Liver (tissue), 9 donors: Measurements from ENCODE around the gene ARR3. TPM values are rescaled to one million over a fixed set of nuclear protein-coding genes. Genes with fewer than 3 reads are reported as not detected.

ENCODE experiments used
- DNase-seq: peaks from one replicate; pipeline ENCODE4 v3.0.0-alpha.2; 2017; ENCODE audit warnings: low spot score
- H3K27ac ChIP-seq, 2 donors: one replicate each; pipeline ENCODE4 v1.7.0; 2013; ENCODE audit warnings: inconsistent platforms in 2 of 2, low read length in 2 of 2, control low read depth in 1 of 2, low read depth in 1 of 2, mild to moderate bottlenecking in 1 of 2
- H3K27me3 ChIP-seq, 4 donors: one replicate each; pipeline versions ENCODE4 v1.6.1 to v1.7.0; 2013; ENCODE audit warnings: low read length in 3 of 4, inconsistent platforms in 1 of 4, mild to moderate bottlenecking in 1 of 4, moderate library complexity in 1 of 4; ENCODE audit not compliant: control insufficient read depth in 4 of 4, insufficient read depth in 4 of 4
- H3K36me3 ChIP-seq, 4 donors: one replicate each; pipeline versions ENCODE4 v1.6.1 to v1.7.0; 2013; ENCODE audit warnings: low read length in 3 of 4, mild to moderate bottlenecking in 3 of 4, low read depth in 1 of 4, moderate library complexity in 1 of 4; ENCODE audit not compliant: control insufficient read depth in 4 of 4, insufficient read depth in 3 of 4
- H3K4me1 ChIP-seq, 4 donors: one replicate each; pipeline versions ENCODE4 v1.6.1 to v1.7.0; 2013; ENCODE audit warnings: low read length in 3 of 4, mild to moderate bottlenecking in 3 of 4, moderate library complexity in 1 of 4; ENCODE audit not compliant: control insufficient read depth in 4 of 4, insufficient read depth in 4 of 4
- H3K4me3 ChIP-seq, 3 donors: one replicate each; pipeline versions ENCODE4 v1.6.1 to v1.7.0; 2013; ENCODE audit warnings: low read length in 3 of 3, control low read depth in 1 of 3, low read depth in 1 of 3, mild to moderate bottlenecking in 1 of 3
- H3K9ac ChIP-seq, 2 donors: one replicate each; pipeline ENCODE4 v1.7.0; 2013; ENCODE audit warnings: low read length in 2 of 2, mild to moderate bottlenecking in 2 of 2, moderate library complexity in 2 of 2, control low read depth in 1 of 2, low read depth in 1 of 2
- H3K9me3 ChIP-seq, 4 donors: one replicate each; pipeline versions ENCODE4 v1.6.1 to v1.7.0; 2013; ENCODE audit warnings: low read length in 3 of 4; ENCODE audit not compliant: control insufficient read depth in 4 of 4
- EGR1 ChIP-seq, 2 donors: IDR thresholded peaks; 2 replicates each; pipeline ENCODE4 v1.6.1; 2016 to 2018; ENCODE audit warnings: antibody characterized with exemption in 2 of 2, low read depth in 2 of 2
- FOXA1 ChIP-seq: IDR thresholded peaks from 2 replicates; pipeline ENCODE4 v1.6.1; 2016; ENCODE audit warnings: antibody characterized with exemption
- FOXA2 ChIP-seq: IDR thresholded peaks from 2 replicates; pipeline ENCODE4 v1.6.1; 2016; ENCODE audit warnings: antibody characterized with exemption
- GABPA ChIP-seq, 2 donors: IDR thresholded peaks in 1 of 2; conservative IDR thresholded peaks in 1 of 2; 2 replicates each; pipeline ENCODE4 v1.6.1; 2016; ENCODE audit warnings: antibody characterized with exemption in 2 of 2, mild to moderate bottlenecking in 1 of 2, moderate library complexity in 1 of 2
- HNF4A ChIP-seq, 2 donors: conservative IDR thresholded peaks; 2 replicates each; pipeline ENCODE4 v1.6.1; 2016; ENCODE audit warnings: antibody characterized with exemption in 2 of 2, mild to moderate bottlenecking in 2 of 2
- HNF4G ChIP-seq: IDR thresholded peaks from 2 replicates; pipeline ENCODE4 v1.6.1; 2016; ENCODE audit warnings: antibody characterized with exemption
- JUND ChIP-seq, 2 donors: IDR thresholded peaks; 2 replicates each; pipeline ENCODE4 v1.6.1; 2016; ENCODE audit warnings: antibody characterized with exemption in 2 of 2
- NR2F2 ChIP-seq: IDR thresholded peaks from 2 replicates; pipeline ENCODE4 v1.6.1; 2016; ENCODE audit warnings: antibody characterized with exemption
- RAD21 ChIP-seq, 2 donors: IDR thresholded peaks; 2 replicates each; pipeline ENCODE4 v1.6.1; 2016; ENCODE audit warnings: antibody characterized with exemption in 2 of 2, mild to moderate bottlenecking in 2 of 2
- RXRA ChIP-seq, 2 donors: IDR thresholded peaks; 2 replicates each; pipeline ENCODE4 v1.6.1; 2017 to 2018; ENCODE audit warnings: antibody characterized with exemption in 2 of 2, mild to moderate bottlenecking in 1 of 2
- SP1 ChIP-seq: IDR thresholded peaks from 2 replicates; pipeline ENCODE4 v1.6.1; 2018; ENCODE audit warnings: antibody characterized with exemption, mild to moderate bottlenecking
- TAF1 ChIP-seq: conservative IDR thresholded peaks from 2 replicates; pipeline ENCODE4 v1.6.1; 2016; ENCODE audit warnings: antibody characterized with exemption, mild to moderate bottlenecking
- YY1 ChIP-seq: IDR thresholded peaks from 2 replicates; pipeline ENCODE4 v1.6.1; 2016; ENCODE audit warnings: antibody characterized with exemption, mild to moderate bottlenecking
- WGBS: extraction: QIAGEN DNeasy Blood & Tissue Kit; methylation state at CpG from one replicate; pipeline ENCODE4 v1.1.7; 2013; 5-methylcytosine and 5-hydroxymethylcytosine counted together
- polyA plus RNA-seq, 2 donors: library from polyadenylated mRNA; stranded (reverse) in 1 of 2; unstranded in 1 of 2; fragments of 200-250 nt in 1 of 2; fragments of >200 nt in 1 of 2; fragmentation: Nextera tagmentation in 1 of 2; extraction: Ambion mirVana in 1 of 2; gene quantifications; one replicate each; pipeline versions ENCODE4 v1.2.1 to v1.2.3, GENCODE V29; 2013 to 2015
- total RNA-seq, 2 donors: library from RNA; depleted of rRNA; stranded (reverse); fragments of >200 nt; gene quantifications; one replicate each; pipeline ENCODE4 v1.2.3, GENCODE V29; 2014
- TF ChIP-seq, protein P1 (sequence below): IDR thresholded peaks from 2 replicates; pipeline ENCODE4 v1.6.1; 2016; ENCODE audit warnings: antibody characterized with exemption
- TF ChIP-seq, protein P2 (sequence below): IDR thresholded peaks from 2 replicates; pipeline ENCODE4 v1.6.1; 2016; ENCODE audit warnings: antibody characterized with exemption, mild to moderate bottlenecking
- TF ChIP-seq, protein P3 (sequence below): fragments of 150-350 bp; IDR thresholded peaks from 2 replicates; pipeline ENCODE4 v1.5.1; 2017; ENCODE audit warnings: improper control_type of control experiment, low read depth, low read length; ENCODE audit not compliant: missing input control
- TF ChIP-seq, protein P4 (sequence below): IDR thresholded peaks from 2 replicates; pipeline ENCODE4 v1.6.1; 2016; ENCODE audit warnings: antibody characterized with exemption
- donor health status: healthy.
- donor health status: healthy.
- donor health status: healthy.
- donor health status: healthy.
- donor health status: healthy.

ARR3 gene
- total and polyA plus RNA-seq, 4 donors = not detected

DNA sequence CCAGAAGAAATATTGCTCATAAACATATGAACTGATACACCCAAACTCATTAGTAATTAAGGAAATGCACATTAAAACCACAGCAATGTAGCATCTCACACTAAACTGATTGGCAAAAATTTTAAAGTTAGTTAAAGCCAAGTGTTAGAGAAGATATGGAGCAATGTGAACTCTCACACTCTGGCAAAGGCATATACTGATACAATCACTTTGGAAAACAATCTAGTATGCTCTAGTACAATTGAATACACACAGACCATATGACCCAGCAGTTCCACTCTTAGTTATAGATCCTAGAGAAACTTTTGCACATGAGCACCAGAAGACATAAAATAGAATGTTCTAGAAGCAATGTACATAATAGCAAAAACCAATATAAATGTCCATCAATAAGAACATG is 42.1 kb upstream of the ARR3 start:
- Histone ChIP-seq H3K36me3 (no peaks in the 10 kb centered on the region), H3K27me3 (peaks cover 0 to 2% (median 0%) of the 10 kb centered on the region in 4 donors), H3K9ac (no peak overlapping the region), H3K4me1 (no peaks in the 10 kb centered on the region), H3K27ac (no peak overlapping the region), H3K4me3 (no peak overlapping the region), H3K9me3 (no peaks in the 10 kb centered on the region)
- DNase-seq = no peak
- peak; percentile 15 to 20 for TF ChIP-seq HNF4A (conservative IDR thresholded peaks at IDR 0.05)
- no peak for TF ChIP-seq TAF1

DNA sequence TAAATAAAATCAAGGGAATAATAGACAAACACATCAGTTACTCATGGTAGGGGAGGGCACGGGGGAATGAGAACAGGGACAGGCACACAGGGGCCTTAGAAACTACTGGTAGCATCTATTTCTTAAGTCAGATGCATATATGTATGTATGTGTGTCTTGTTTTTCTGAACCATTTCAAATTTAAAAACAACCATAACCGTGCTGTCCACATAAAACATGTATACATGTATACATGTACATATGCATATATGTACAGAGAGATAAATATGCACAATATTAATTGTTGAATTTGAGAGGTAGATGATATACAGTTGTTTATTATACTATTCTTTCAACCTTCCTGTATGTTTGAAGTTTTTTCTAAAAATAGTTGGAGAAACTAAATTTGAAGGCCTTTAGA is 41.4 kb upstream of the ARR3 start:
- Histone ChIP-seq H3K27ac (no peak overlapping the region), H3K4me3 (no peak overlapping the region), H3K9me3 (no peaks in the 10 kb centered on the region), H3K36me3 (no peaks in the 10 kb centered on the region), H3K4me1 (no peaks in the 10 kb centered on the region), H3K9ac (no peak overlapping the region), H3K27me3 (no peaks in the 10 kb centered on the region)
- WGBS = 94% methylated on average over 2 of the region's 2 CpGs
- no peak for DNase-seq
- TF ChIP-seq YY1 (no peak), RXRA (IDR thresholded peaks at IDR 0.05) (no peak), EGR1 (IDR thresholded peaks at IDR 0.05; ENCODE audit: low read depth in 2 of 2) (no peak), NR2F2 (no peak), GABPA (IDR thresholded peaks at IDR 0.05 in 1 of 2, conservative IDR thresholded peaks at IDR 0.05 in 1 of 2) (no peak), JUND (IDR thresholded peaks at IDR 0.05) (no peak)
- TF ChIP-seq, protein P1, sequence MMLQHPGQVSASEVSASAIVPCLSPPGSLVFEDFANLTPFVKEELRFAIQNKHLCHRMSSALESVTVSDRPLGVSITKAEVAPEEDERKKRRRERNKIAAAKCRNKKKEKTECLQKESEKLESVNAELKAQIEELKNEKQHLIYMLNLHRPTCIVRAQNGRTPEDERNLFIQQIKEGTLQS = no peak

DNA sequence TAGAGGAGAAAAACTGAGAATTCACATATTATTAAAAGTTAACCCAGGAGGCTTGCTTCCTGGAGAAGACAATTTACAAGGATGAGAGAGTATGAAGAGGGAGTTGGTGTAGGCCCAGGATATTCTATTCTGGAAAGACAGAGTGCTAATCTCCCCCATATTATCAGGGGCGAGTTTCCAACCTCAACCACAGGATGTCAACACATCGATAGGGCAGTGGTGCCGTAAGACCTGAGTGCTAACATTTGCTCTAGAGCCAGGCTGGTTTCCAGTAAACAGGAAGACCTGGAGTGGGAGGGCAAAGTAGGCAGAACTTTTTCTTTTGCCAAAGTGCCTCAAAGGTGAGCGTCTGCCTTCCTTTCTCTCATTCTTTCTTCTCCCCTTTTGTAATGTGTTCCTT is 36.5 kb upstream of the ARR3 start:
- Histone ChIP-seq H3K27me3 (peaks cover 0 to 5% (median 0%) of the 10 kb centered on the region in 4 donors), H3K27ac (no peak overlapping the region), H3K9ac (no peak overlapping the region), H3K4me3 (no peak overlapping the region), H3K36me3 (no peaks in the 10 kb centered on the region), H3K4me1 (no peaks in the 10 kb centered on the region), H3K9me3 (no peaks in the 10 kb centered on the region)
- no peak for DNase-seq
- TF ChIP-seq, protein P1 = no peak
- TF ChIP-seq GABPA (IDR thresholded peaks at IDR 0.05 in 1 of 2, conservative IDR thresholded peaks at IDR 0.05 in 1 of 2) = no peak
- TF ChIP-seq HNF4A (conservative IDR thresholded peaks at IDR 0.05) = peak; percentile 24 to 27
- TF ChIP-seq, protein P2, sequence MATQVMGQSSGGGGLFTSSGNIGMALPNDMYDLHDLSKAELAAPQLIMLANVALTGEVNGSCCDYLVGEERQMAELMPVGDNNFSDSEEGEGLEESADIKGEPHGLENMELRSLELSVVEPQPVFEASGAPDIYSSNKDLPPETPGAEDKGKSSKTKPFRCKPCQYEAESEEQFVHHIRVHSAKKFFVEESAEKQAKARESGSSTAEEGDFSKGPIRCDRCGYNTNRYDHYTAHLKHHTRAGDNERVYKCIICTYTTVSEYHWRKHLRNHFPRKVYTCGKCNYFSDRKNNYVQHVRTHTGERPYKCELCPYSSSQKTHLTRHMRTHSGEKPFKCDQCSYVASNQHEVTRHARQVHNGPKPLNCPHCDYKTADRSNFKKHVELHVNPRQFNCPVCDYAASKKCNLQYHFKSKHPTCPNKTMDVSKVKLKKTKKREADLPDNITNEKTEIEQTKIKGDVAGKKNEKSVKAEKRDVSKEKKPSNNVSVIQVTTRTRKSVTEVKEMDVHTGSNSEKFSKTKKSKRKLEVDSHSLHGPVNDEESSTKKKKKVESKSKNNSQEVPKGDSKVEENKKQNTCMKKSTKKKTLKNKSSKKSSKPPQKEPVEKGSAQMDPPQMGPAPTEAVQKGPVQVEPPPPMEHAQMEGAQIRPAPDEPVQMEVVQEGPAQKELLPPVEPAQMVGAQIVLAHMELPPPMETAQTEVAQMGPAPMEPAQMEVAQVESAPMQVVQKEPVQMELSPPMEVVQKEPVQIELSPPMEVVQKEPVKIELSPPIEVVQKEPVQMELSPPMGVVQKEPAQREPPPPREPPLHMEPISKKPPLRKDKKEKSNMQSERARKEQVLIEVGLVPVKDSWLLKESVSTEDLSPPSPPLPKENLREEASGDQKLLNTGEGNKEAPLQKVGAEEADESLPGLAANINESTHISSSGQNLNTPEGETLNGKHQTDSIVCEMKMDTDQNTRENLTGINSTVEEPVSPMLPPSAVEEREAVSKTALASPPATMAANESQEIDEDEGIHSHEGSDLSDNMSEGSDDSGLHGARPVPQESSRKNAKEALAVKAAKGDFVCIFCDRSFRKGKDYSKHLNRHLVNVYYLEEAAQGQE = no peak
- no peak for TF ChIP-seq RAD21 (IDR thresholded peaks at IDR 0.05)
- TF ChIP-seq EGR1 (IDR thresholded peaks at IDR 0.05; ENCODE audit: low read depth in 2 of 2) = no peak
- TF ChIP-seq FOXA2 = no peak
- TF ChIP-seq NR2F2 = no peak
- TF ChIP-seq FOXA1 = no peak
- no peak for TF ChIP-seq JUND (IDR thresholded peaks at IDR 0.05)
- TF ChIP-seq, protein P3, sequence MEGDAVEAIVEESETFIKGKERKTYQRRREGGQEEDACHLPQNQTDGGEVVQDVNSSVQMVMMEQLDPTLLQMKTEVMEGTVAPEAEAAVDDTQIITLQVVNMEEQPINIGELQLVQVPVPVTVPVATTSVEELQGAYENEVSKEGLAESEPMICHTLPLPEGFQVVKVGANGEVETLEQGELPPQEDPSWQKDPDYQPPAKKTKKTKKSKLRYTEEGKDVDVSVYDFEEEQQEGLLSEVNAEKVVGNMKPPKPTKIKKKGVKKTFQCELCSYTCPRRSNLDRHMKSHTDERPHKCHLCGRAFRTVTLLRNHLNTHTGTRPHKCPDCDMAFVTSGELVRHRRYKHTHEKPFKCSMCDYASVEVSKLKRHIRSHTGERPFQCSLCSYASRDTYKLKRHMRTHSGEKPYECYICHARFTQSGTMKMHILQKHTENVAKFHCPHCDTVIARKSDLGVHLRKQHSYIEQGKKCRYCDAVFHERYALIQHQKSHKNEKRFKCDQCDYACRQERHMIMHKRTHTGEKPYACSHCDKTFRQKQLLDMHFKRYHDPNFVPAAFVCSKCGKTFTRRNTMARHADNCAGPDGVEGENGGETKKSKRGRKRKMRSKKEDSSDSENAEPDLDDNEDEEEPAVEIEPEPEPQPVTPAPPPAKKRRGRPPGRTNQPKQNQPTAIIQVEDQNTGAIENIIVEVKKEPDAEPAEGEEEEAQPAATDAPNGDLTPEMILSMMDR = no peak
- TF ChIP-seq, protein P4, sequence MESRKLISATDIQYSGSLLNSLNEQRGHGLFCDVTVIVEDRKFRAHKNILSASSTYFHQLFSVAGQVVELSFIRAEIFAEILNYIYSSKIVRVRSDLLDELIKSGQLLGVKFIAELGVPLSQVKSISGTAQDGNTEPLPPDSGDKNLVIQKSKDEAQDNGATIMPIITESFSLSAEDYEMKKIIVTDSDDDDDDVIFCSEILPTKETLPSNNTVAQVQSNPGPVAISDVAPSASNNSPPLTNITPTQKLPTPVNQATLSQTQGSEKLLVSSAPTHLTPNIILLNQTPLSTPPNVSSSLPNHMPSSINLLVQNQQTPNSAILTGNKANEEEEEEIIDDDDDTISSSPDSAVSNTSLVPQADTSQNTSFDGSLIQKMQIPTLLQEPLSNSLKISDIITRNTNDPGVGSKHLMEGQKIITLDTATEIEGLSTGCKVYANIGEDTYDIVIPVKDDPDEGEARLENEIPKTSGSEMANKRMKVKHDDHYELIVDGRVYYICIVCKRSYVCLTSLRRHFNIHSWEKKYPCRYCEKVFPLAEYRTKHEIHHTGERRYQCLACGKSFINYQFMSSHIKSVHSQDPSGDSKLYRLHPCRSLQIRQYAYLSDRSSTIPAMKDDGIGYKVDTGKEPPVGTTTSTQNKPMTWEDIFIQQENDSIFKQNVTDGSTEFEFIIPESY = no peak
- TF ChIP-seq TAF1 = no peak
- TF ChIP-seq RXRA (IDR thresholded peaks at IDR 0.05) = peak in 1 of 2 donors; percentile 12
- TF ChIP-seq SP1 = no peak
- TF ChIP-seq HNF4G = no peak
- TF ChIP-seq YY1 = no peak
- 39% methylated on average over 4 of the region's 4 CpGs for WGBS
